GM18511 (cell line): Measurements from ENCODE around the gene COL18A1.
"Not testable (repeated sequence)": the region's sequence is repeated elsewhere in the genome, so short reads cannot be mapped to it uniquely, and the experiment has no call there.

Experiments used
- ATAC-seq: cut with Tn5 transposase; IDR thresholded peaks from one replicate; pipeline ENCODE4 v1.9.1; 2021; ENCODE audit warnings: mild to moderate bottlenecking, moderate library complexity; ENCODE audit not compliant: unreplicated experiment

COL18A1 gene

DNA sequence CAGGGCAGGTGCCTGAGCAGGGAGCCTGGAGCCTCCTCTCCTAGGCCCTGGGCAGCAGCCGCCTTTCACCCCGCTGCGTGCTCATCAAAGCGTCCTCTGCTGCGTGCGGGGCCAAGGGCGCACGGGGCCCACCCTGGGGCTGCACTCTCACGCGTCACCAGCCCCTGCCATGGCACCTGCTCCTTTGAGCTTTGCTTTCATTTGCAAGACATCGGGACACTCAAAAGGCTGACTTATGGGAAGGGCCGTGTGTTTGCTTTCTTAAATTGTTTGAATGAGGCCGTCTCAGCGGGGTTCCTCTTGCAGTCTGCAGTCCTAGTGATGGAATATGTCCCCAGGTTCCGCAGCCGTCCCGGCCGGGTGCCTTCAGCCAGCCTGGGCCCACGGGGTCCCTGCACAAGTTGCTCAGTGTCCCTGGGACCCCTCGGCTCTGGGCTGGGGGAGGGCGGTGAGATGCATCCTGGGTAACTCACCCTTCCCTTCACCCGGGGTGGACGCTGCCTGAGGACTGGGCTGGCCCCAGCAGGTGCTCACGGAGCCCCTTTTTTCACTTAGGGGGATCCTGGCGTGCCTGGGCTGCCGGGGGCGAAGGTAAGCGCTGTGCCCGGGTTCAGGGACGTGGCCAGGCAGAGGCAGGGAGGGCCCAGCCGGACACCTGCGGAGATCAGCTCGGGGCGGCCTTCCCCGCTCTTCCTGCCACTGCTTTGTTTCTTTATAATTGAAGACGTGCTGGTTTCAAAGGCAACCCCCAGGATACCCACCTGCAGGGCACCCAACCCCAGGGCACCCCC lies 84.2 kb downstream of the COL18A1 start:
- no peak for ATAC-seq

- ATAC-seq: no peak
Measured at GRCh38 chr21:45489722-45489982, 84.7 kb downstream of the COL18A1 start.

DNA sequence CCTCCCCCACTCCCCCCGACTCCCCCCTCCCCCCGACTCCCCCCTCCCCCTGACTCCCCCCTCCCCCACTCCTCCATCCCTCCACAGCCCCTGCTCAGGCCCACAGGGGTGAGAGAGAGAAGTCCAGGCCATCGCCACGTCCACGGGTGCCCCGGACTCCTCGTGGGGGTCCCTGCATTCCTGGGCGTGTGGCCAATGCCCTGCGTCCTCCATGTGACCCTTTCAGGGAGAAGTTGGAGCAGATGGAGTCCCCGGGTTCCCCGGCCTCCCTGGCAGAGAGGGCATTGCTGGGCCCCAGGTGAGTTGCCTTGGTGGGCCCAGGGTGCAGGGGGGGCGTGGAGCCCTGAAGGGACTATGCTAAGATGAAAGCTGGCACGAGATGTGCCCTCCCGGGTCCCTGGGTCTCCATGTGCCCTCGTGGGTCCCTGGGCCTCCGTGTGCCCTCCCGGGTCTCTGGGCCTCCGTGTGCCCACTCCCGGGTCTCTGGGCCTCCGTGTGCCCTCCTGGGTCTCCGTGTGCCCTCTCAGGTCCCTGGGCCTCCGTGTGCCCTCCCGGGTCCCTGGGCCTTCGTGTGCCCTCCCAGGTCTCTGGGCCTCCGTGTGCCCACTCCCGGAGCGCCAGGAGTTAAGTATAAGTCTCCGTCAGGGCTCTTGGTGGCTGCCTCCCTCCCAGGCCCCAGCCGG lies 85.2 kb downstream of the COL18A1 start:
- no peak for ATAC-seq

- no peak for ATAC-seq
Measured at GRCh38 chr21:45491056-45491455, 86.1 kb downstream of the COL18A1 start.

DNA sequence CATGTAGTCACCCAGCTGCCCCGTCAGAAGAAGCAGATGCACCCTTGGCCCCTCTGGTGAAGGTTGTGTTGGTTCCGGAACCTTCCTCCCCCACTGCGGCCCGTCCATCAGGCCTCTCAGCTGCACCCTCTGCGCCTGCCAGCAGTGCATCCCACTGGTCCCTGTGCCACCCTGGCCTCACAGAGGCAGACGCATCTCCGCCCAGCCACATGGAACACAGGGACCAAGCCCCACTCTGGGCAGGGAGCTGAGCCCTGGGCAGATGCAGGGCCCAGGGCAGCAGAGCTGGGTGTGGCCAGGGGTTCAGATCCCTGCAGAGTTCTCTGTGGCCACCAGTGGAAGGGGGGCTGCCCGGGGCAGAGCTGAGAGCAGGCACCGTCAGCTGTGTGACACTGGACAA lies 86.7 kb downstream of the COL18A1 start:
- no peak for ATAC-seq

GRCh38 chr21:45492765-45493164 lies 87.8 kb downstream of the COL18A1 start:
- ATAC-seq: no peak

GRCh38 chr21:45493401-45494001 lies 88.5 kb downstream of the COL18A1 start:
- ATAC-seq: no peak

GRCh38 chr21:45494135-45494850 lies 89.3 kb downstream of the COL18A1 start:
- no peak for ATAC-seq

DNA sequence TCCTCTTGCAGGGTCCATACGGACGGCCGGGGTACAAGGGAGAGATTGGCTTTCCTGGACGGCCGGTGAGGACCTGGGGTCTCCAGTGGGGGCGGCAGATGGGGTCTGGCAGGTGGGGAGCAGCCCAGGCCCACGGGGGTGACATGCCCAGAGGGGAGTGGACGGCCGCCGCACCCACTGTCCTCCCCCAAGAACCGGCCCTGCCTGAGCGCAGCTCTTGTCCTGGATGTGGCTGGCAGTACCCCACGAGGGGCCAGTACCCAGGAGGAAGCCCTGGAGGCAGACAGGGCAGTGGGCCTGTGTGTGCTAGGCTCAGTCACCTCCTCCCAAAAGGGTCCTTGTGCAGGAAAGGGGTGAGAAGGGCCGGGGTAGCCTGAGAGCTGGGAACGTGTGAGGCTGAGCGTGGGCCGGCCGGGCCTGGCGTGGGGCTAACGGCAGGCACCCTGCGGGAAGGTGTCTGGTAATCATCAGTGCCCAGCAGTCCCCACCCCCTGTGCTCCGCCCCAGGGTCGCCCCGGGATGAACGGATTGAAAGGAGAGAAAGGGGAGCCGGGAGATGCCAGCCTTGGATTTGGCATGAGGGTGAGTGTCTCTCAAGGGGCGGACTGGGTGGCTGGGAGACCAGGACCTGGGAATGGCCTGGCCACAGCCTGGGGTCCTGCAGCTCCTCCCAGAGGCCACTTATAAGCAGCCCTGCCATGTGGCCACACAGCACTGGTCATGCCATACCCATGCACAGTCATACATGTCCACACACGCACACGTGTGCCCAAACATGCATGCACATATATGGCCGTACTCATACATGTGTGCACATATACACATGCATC lies 90.1 kb downstream of the COL18A1 start:
- no peak for ATAC-seq

DNA sequence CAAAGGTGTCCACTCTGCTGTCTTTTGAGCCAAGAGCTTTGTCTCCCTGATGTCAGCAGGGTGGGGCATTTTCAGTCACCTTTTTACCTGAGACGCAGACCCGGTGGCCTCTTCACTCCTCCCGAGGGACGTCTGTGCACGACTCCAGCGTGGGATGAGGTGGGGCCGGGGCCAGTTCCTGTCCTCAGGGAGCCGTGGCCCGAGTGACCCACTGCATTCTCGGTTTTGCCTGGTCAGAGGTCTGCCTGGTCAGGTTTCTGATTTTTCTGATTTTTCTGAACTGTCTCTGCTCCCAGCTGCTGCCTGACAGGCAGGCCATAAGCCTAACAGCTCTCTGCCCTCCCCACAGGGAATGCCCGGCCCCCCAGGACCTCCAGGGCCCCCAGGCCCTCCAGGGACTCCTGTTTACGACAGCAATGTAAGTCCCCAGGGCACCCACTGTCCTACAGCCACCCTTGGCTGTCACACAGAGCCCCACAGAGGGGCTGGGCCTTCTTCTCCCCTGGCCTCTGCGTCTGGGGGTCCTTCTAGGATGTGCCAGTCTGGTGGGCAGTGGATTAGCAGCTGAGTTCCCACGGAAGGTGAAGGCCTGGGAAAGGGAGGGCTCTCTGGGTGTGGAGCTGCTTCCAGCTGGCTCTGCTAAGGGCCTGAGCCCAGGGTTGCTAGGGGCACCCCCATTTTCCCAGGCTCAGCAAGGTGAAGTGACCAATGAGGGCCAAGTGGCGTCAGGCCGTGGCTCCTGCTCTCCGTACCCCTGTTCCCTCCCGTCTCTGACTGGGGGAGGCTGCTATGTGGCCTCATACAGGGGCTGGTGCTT lies 91.4 kb downstream of the COL18A1 start:
- ATAC-seq: no peak

- ATAC-seq: no peak
Measured at GRCh38 chr21:45496968-45497845, 92.2 kb downstream of the COL18A1 start.

DNA sequence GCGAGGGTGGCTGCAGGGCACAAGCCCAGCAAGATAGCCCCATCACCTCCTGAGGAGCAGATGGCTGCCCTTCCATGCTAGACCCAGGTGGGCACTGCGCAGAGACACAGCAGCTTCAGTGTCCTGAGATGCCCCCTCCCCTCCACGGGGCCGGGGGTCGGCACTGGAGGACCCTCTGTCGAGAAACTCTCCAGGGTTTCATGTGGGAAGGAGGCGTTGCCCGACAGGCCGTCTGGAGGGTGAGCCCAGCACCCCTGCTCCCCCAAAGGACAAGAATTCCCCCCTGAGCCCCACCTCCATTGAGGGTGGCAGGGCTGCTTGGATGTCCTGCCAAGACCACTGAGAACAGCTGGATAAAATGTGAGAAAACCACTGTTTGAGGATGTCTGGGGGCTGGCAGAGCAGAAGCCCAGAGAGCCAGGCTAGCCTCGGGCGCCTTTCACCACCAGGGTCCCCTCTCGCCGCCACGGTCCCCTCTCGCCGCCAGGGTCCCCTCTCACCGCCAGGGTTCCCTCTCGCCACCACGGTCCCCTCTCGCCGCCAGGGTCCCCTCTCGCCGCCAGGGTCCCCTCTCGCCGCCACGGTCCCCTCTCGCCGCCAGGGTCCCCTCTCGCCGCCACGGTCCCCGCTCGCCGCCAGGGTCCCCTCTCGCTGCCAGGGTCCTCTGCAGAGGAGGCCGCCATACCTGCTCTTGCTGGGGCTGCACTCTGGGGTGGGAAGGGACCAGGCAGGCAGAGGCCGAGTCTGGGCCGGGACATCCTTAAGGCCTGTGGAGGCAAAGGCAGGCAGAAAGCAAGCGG lies 93.1 kb downstream of the COL18A1 start:
- ATAC-seq: no peak

DNA sequence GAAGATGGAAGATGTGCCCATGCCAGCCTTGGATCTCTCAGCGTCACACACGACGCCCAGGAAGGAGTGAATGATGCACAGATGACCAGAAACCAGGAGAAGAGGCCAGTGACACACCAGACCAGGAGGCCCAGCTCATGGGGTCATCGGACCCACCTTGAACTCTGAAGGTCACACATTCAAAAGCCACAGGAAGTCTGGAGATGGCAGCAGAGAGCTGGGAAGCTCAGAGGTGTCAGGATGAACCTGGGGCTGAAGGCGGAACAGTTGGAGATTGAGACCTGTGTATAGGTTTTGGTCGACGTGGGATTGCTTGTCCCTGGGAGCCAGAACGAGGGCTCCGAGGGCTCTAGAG lies 93.7 kb downstream of the COL18A1 start:
- ATAC-seq: no peak

DNA sequence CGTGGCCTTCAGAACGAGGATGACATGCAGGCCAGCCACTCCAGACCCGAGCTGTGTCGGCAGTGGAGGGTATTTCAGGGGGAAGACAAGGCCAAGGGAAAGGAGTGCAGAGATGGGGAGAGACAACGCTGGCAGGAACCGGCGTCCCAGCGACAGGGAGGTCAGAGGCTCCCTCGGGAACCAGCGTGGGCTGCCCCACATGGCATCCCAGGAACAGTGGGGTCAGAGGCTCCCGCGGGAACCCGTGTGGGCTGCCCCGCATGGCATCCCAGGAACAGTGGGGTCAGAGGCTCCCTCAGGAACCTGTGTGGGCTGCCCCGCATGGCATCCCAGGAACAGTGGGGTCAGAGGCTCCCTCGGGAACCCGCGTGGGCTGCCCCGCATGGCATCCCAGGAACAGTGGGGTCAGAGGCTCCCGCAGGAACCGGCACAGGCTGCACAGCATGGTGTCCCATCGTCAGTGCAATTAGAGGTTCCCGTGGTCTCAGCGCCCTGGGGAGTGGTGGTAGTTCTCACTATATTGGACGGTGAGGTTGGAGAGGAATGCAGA lies 94.3 kb downstream of the COL18A1 start:
- ATAC-seq: no peak

- ATAC-seq: no peak
Measured at GRCh38 chr21:45499970-45500577, 95.1 kb downstream of the COL18A1 start.

DNA sequence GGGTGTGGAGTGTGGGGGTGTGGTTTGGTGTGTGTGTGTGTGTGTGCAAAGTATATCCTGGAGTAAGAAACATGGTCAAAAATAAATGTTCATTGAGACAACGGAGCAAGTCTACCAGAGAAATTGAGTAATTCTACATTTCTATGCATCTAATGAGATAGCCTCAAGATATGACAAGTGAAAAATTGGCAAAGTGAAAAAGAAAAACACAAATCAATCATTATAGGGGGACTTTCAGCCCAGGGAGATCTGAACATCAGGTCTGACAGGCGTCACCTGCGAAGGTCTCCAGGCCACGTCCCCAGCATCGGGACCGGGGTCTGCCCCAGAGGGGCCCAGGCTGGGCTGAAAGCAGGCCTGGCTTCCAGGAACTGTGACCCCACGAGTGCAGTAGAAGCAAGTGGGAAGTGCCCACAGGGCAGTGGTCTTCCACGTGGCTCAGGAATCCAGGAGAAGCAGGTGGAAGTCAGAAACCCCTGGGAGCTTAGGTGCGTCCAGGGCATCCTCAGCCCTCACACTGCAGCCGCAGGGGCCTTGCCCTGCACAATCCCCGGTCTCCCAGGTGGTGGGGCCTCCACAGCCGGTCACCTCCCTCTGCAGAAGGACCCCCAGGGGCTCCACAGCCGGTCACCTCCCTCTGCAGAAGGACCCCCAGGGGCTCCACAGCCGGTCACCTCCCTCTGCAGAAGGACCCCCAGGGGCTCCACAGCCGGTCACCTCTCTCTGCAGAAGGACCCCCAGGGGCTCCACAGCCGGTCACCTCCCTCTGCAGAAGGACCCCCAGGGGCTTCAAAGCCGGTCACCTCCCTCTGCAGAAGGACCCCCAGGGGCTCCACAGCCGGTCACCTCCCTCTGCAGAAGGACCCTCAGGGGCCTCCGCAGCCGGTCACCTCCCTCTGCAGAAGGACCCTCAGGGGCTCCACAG lies 96.4 kb downstream of the COL18A1 start:
- not testable (repeated sequence) for ATAC-seq

DNA sequence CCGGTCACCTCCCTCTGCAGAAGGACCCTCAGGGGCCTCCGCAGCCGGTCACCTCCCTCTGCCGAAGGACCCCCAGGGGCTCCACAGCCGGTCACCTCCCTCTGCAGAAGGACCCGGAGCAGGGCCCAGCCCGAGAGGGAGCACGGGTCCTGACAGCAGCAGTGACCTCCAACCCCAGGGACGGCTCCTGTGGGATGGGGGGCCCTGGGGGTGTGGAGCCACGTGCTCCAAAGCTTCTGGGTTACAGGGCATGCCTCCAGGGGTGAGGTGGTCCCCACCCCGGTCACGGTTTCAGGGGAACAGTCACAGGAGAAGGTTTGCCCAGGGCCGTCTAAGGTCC lies 97.0 kb downstream of the COL18A1 start:
- ATAC-seq: no peak
